DOHH2 (cell line): ENCODE results near the gene ZMIZ1.

Experiments used
- H3F3A ChIP-seq: fragments of 200-600 bp; sonication (generic), shearing (Covaris generic); 2 replicates; pipeline ENCODE4 v1.6.0; 2016; ENCODE audit warnings: antibody characterized with exemption, mild to moderate bottlenecking; ENCODE audit not compliant: control insufficient read depth, insufficient read depth
- H3K27ac ChIP-seq: fragments of 200-600 bp; sonication (generic); 2 replicates; pipeline ENCODE4 v1.5.1; 2014; ENCODE audit warnings: low read depth, mild to moderate bottlenecking, low read length, moderate library complexity
- H3K27me3 ChIP-seq: fragments of 200-600 bp; sonication (generic); 2 replicates; pipeline ENCODE4 v1.6.1; 2014; ENCODE audit warnings: mild to moderate bottlenecking, low read length, mixed read lengths; ENCODE audit not compliant: control insufficient read depth
- H3K36me3 ChIP-seq: fragments of 200-600 bp; sonication (generic); 2 replicates; pipeline ENCODE4 v1.6.1; 2014; ENCODE audit warnings: mild to moderate bottlenecking, low read length, moderate library complexity, mixed read lengths; ENCODE audit not compliant: control insufficient read depth
- H3K4me1 ChIP-seq: fragments of 200-600 bp; sonication (generic); 2 replicates; pipeline ENCODE4 v1.6.1; 2014; ENCODE audit warnings: mild to moderate bottlenecking, low read length, mixed read lengths; ENCODE audit not compliant: control insufficient read depth
- H3K4me2 ChIP-seq: fragments of 200-600 bp; sonication (generic); 2 replicates; pipeline ENCODE4 v1.6.0; 2014; ENCODE audit warnings: mild to moderate bottlenecking, low read length, moderate library complexity
- H3K4me3 ChIP-seq: fragments of 200-600 bp; sonication (generic); 2 replicates; pipeline ENCODE4 v1.5.1; 2014; ENCODE audit warnings: mild to moderate bottlenecking, low read length, mixed read lengths
- H3K79me2 ChIP-seq: fragments of 200-600 bp; sonication (generic); 2 replicates; pipeline ENCODE4 v1.6.1; 2014; ENCODE audit warnings: mild to moderate bottlenecking, low read length, mixed read lengths; ENCODE audit not compliant: control insufficient read depth
- H3K9me2 ChIP-seq: fragments of 200-600 bp; sonication (generic); replicated peaks from 2 replicates; pipeline ENCODE4 v1.6.1; 2014; ENCODE audit warnings: mild to moderate bottlenecking, low read length, mixed read lengths; ENCODE audit not compliant: control insufficient read depth
- H3K9me3 ChIP-seq: fragments of 200-600 bp; sonication (generic); 2 replicates; pipeline ENCODE4 v1.6.1; 2014; ENCODE audit warnings: antibody characterized with exemption, low read length, mixed read lengths; ENCODE audit not compliant: control insufficient read depth, insufficient read depth
- H4K20me1 ChIP-seq: fragments of 200-600 bp; sonication (generic); 2 replicates; pipeline ENCODE4 v1.6.0; 2014; ENCODE audit warnings: low read depth, mild to moderate bottlenecking, antibody characterized with exemption, low read length, moderate library complexity; ENCODE audit not compliant: control insufficient read depth, insufficient read depth
- EZH2phosphoT487 ChIP-seq: fragments of 200-600 bp; sonication (generic); IDR thresholded peaks from 2 replicates; pipeline ENCODE4 v1.6.1; 2017; ENCODE audit warnings: borderline replicate concordance, mild to moderate bottlenecking, antibody characterized with exemption, low read length, moderate library complexity, mixed read lengths
- TF ChIP-seq, protein P1 (sequence below): fragments of 200-600 bp; sonication (generic); IDR thresholded peaks from one replicate; pipeline ENCODE4 v1.5.1; 2014; ENCODE audit warnings: antibody characterized with exemption, mild to moderate bottlenecking, low read depth, low read length; ENCODE audit not compliant: poor library complexity, severe bottlenecking

Gene ZMIZ1

DNA sequence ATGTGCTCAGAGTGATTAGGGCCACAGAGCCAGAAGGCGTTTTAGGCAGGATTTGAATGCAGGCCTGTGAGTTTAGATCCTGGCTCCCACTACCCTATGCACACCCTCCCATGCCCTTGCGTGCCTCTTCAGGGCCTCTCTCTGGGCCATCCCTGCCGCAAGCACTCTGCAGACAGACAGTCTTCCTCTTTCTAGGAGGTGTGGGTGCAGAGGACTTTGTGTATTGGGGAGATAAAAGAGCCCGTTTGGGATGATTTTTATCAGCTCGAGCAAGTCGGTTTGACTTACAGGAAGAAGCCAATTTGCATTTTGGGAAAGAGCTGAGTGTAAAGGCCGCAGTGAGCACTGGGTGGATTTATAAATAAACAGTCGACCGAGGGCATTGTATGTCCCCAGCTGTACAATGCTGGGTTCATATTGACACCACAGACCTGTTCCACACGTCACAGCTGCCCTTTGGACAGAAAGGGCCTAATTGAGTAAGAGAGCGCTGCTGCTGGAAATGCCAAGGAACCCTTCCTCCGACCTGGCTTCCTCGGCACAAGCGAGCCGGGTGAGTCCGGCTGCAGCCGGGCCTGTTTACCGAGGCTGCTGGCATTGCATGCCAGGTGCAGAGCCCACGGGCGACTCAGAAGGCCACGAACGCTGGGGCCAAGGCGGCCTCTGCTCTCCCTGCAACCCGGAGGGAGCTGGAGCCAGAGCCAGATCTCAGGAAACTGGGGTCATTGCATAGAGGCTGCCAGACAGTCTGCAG is 25.1 kb downstream of the ZMIZ1 start:
- H3K9me3 ChIP-seq, result no peaks in the 10 kb centered on the region
- no peaks in the 10 kb centered on the region for H3K36me3 ChIP-seq
- peak overlapping the region; percentile 79 for H3K4me2 ChIP-seq
- H3K9me2 ChIP-seq, result no peaks in the 10 kb centered on the region
- peaks cover 13% of the 10 kb centered on the region for H3K27me3 ChIP-seq
- peak overlapping the region; percentile 57 for H3K4me3 ChIP-seq
- H3F3A ChIP-seq, result peaks cover 12% of the 10 kb centered on the region; the same call in 1 of the 2 replicates
- H3K4me1 ChIP-seq, result peaks cover 63% of the 10 kb centered on the region
- H3K27ac ChIP-seq, result peak overlapping the region; percentile 16; the same call in 1 of the 2 replicates
- H3K79me2 ChIP-seq, result no peaks in the 10 kb centered on the region
- H4K20me1 ChIP-seq, result peaks cover 33% of the 10 kb centered on the region
- TF ChIP-seq EZH2phosphoT487, result no peak
- TF ChIP-seq, protein P1, sequence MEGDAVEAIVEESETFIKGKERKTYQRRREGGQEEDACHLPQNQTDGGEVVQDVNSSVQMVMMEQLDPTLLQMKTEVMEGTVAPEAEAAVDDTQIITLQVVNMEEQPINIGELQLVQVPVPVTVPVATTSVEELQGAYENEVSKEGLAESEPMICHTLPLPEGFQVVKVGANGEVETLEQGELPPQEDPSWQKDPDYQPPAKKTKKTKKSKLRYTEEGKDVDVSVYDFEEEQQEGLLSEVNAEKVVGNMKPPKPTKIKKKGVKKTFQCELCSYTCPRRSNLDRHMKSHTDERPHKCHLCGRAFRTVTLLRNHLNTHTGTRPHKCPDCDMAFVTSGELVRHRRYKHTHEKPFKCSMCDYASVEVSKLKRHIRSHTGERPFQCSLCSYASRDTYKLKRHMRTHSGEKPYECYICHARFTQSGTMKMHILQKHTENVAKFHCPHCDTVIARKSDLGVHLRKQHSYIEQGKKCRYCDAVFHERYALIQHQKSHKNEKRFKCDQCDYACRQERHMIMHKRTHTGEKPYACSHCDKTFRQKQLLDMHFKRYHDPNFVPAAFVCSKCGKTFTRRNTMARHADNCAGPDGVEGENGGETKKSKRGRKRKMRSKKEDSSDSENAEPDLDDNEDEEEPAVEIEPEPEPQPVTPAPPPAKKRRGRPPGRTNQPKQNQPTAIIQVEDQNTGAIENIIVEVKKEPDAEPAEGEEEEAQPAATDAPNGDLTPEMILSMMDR, result no peak

DNA sequence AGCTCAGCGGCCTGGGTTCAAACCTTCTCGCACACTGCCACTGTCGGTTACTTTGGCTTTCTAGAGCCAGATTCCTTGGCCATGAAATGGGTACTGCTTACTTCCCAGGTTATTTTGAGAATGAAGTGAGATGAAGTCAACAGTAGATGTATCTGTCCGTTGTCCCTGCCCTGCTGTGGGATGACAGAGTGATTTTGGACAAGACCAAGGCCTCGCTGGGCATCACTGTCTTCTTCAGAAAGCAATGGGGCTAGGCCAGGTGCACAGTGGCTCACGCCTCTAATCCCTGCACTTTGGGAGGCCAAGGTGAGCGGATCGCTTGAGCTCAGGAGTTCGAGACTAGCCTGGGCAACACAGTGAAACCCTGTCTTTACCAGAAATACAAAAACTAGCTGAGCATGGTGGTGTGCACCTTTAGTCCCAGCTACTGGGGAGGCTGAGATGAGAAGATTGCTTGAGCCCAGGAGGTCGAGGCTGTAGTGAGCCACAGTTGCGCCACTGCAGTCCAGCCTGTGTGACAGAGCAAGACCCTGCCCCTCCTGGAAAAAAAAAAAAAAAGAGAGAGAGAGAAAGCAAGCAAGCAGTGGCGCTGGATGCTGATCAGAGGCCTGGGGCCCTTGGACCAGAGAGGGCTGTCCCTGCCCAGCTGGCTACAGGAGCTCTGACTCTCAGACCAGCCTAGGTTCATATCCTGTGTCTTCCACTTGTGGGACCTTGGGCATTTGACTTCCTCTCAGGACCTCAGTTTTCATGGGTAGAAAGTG is 25.8 kb downstream of the ZMIZ1 start:
- H3K4me2 ChIP-seq, result peak overlapping the region; percentile 79
- peaks cover 31% of the 10 kb centered on the region for H4K20me1 ChIP-seq
- no peaks in the 10 kb centered on the region for H3K36me3 ChIP-seq
- H3K27ac ChIP-seq, result no peak overlapping the region
- H3F3A ChIP-seq, result peaks cover 13% of the 10 kb centered on the region; the same call in 1 of the 2 replicates
- H3K4me1 ChIP-seq, result peaks cover 70% of the 10 kb centered on the region
- no peaks in the 10 kb centered on the region for H3K79me2 ChIP-seq
- TF ChIP-seq, protein P1, result no peak
- TF ChIP-seq EZH2phosphoT487, result no peak
- no peaks in the 10 kb centered on the region for H3K9me2 ChIP-seq
- peaks cover 8% of the 10 kb centered on the region; the same call in 1 of the 2 replicates for H3K27me3 ChIP-seq
- H3K4me3 ChIP-seq, result peak overlapping the region; percentile 57
- no peaks in the 10 kb centered on the region for H3K9me3 ChIP-seq

DNA sequence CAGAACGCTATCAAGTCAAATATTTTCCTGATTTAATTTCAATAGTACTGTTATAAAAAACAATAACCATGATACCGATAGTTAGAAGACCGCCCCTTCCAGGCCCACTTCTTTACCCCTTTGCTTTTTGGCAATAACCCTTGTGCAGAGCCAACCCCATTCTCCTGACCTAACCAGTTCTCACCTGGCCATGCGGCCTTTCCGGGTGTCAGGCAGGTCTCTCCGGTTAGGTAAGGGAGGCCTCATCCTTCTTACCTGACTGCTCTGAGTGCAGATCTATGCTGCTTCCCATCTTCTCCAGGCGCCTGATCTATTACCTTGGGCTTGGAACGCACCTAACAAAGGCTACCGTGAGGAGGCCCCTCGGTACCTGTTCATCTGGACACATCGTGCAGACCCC is 26.6 kb downstream of the ZMIZ1 start:
- H3K27ac ChIP-seq, result no peak overlapping the region

More for the DNA sequence above, 26.6 kb downstream of the ZMIZ1 start:
- Histone ChIP-seq H3K9me2 (no peaks in the 10 kb centered on the region), H3K9me3 (no peaks in the 10 kb centered on the region), H4K20me1 (peaks cover 31% of the 10 kb centered on the region), H3K4me2 (no peak overlapping the region), H3K79me2 (no peaks in the 10 kb centered on the region), H3K4me3 (no peak overlapping the region), H3K27me3 (0 out of 2 replicates have a peak, but pooled peaks cover 8% of the 10 kb centered on the region), H3K36me3 (no peaks in the 10 kb centered on the region), H3F3A (peaks cover 13% of the 10 kb centered on the region; the same call in 1 of the 2 replicates), H3K4me1 (peaks cover 65% of the 10 kb centered on the region)
- TF ChIP-seq, protein P1, result no peak
- TF ChIP-seq EZH2phosphoT487, result no peak
